ENCODE data around the gene SETDB2. TPM values are rescaled to one million over a fixed set of nuclear protein-coding genes. Genes with fewer than 3 reads are reported as not detected.

Gene SETDB2
- total and polyA plus RNA-seq, 4 donors = 4.7 to 13.3 (median 9.1) TPM

DNA sequence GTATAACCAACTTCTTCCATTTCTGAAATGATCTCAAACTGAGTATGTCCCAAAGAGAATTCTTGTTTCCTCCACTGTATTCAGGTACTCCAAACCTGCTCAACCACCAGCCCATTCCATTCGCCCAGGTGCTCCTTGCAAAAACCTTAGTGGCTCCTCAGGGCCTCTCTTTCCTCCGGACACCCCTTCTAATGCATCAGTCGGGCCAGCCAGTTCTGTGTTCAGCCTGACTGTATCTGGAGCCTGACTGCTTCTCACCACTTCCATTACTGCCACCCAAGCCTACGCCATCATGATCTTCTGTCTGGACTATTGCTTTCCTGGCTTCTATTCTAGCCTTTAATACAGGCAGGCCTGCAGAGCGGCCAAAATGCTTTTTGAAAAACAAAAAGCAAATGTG, 53.2 kb downstream of the SETDB2 start:
- H3K4me3 ChIP-seq (ENCODE audit: low read length in 2 of 2) = no peak overlapping the region
- H3K9me3 ChIP-seq (ENCODE audit: control insufficient read depth, low read length) = no peaks in the 10 kb centered on the region
- H3K4me1 ChIP-seq (ENCODE audit: control insufficient read depth in 1 of 2, insufficient read depth in 2 of 2, low read length in 2 of 2) = no peaks in the 10 kb centered on the region
- DNase-seq (no peak), ATAC-seq (ENCODE audit: low FRiP score) (no peak)
- H3K36me3 ChIP-seq (ENCODE audit: control insufficient read depth in 1 of 2, insufficient read depth in 2 of 2, low read length in 1 of 2) = no peaks in the 10 kb centered on the region
- peak overlapping the region in 1 of 2 donors; percentile 74 for H3K27ac ChIP-seq (ENCODE audit: low read depth in 1 of 2, low read length in 2 of 2)
- WGBS, 2 donors = 65 to 73% methylated on average over 5 of the region's 5 CpGs
- no peaks in the 10 kb centered on the region for H3K27me3 ChIP-seq (ENCODE audit: control insufficient read depth in 1 of 2, insufficient read depth in 2 of 2, low read length in 1 of 2)
- intact Hi-C loops (cut with DNase I) = loop anchor here in 1 of 2 donors (5.0 kb wide), 2 partner anchors 50 to 110 kb away; no protein-coding TSS in a partner anchor

DNA sequence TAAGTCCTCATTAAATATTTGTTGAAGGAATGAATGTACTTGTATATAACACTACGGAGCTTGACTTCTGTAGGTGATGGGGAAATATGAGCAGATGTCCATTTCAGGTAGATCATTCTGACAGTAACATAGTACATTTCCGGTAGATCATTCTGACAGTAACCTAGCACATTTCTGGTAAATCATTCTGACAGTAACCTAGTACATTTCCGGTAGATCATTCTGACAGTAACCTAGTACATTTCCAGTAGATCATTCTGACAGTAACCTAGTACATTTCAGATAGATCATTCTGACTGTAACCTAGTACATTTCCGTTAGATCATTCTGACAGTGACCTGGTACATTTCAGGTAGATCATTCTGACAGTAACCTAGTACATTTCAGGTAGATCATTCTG, 54.1 kb downstream of the SETDB2 start:
- H3K27ac ChIP-seq (ENCODE audit: low read depth in 1 of 2, low read length in 2 of 2) = no peak overlapping the region
- DNase-seq = no peak
- H3K9me3 ChIP-seq (ENCODE audit: control insufficient read depth, low read length) = no peaks in the 10 kb centered on the region
- H3K36me3 ChIP-seq (ENCODE audit: control insufficient read depth in 1 of 2, insufficient read depth in 2 of 2, low read length in 1 of 2) = no peaks in the 10 kb centered on the region
- no peaks in the 10 kb centered on the region for H3K4me1 ChIP-seq (ENCODE audit: control insufficient read depth in 1 of 2, insufficient read depth in 2 of 2, low read length in 2 of 2)
- no peak overlapping the region for H3K4me3 ChIP-seq (ENCODE audit: low read length in 2 of 2)
- ATAC-seq (ENCODE audit: low FRiP score) = no peak
- no peaks in the 10 kb centered on the region for H3K27me3 ChIP-seq (ENCODE audit: control insufficient read depth in 1 of 2, insufficient read depth in 2 of 2, low read length in 1 of 2)
- WGBS, 2 donors = 74 to 80% methylated on average over 4 of the region's 4 CpGs
- intact Hi-C loops (cut with DNase I) = loop anchor here in 1 of 2 donors (5.0 kb wide), 2 partner anchors 51 to 109 kb away; no protein-coding TSS in a partner anchor

DNA sequence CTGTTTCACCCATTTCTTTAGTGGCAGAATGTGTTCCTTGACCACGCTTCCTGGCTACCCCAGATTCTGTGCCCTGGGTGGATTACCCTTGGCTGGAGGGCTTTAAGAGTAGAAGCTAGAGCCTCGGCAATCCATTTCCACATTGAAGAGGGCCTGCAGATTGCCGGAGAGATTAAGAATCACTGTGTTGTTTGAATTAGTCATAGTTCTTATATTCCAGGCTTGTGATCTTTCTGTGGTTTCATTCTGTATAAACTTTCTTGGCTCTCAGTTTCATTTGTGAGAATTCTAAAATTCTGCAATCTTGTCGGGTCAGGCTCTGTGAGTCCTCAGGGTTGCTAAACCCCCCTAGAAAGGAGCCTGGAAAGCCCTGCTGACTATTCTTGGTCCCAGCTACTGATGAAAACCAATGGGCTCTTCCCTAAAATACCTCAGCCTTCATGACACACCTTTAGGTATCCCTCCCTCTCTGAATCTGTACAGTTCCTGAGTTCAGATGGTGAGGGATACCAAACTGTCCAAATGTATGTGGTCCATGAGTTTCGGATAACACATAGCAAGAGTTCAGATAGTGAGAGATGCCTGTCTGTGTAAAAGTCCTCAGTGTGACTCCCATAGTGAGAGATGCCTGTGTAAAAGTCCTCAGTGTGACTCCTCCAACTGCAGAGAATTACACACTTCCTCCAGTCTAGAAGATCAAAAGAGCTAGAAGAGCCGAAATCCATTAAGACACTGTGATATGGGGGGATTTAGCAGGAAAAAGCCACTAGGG, 56.0 kb downstream of the SETDB2 start:
- DNase-seq (no peak), ATAC-seq (ENCODE audit: low FRiP score) (no peak)
- H3K36me3 ChIP-seq (ENCODE audit: control insufficient read depth in 1 of 2, insufficient read depth in 2 of 2, low read length in 1 of 2) = no peaks in the 10 kb centered on the region
- H3K27me3 ChIP-seq (ENCODE audit: control insufficient read depth in 1 of 2, insufficient read depth in 2 of 2, low read length in 1 of 2) = no peaks in the 10 kb centered on the region
- no peak overlapping the region for H3K4me3 ChIP-seq (ENCODE audit: low read length in 2 of 2)
- H3K9me3 ChIP-seq (ENCODE audit: control insufficient read depth, low read length) = no peaks in the 10 kb centered on the region
- no peaks in the 10 kb centered on the region for H3K4me1 ChIP-seq (ENCODE audit: control insufficient read depth in 1 of 2, insufficient read depth in 2 of 2, low read length in 2 of 2)
- intact Hi-C loops (cut with DNase I) = loop anchor here in 1 of 2 donors (5.0 kb wide), 2 partner anchors 53 to 107 kb away; no protein-coding TSS in a partner anchor
- peak overlapping the region in 1 of 2 donors; percentile 67 for H3K27ac ChIP-seq (ENCODE audit: low read depth in 1 of 2, low read length in 2 of 2)
- 37 to 50% methylated on average over 6 of the region's 6 CpGs for WGBS, 2 donors

DNA sequence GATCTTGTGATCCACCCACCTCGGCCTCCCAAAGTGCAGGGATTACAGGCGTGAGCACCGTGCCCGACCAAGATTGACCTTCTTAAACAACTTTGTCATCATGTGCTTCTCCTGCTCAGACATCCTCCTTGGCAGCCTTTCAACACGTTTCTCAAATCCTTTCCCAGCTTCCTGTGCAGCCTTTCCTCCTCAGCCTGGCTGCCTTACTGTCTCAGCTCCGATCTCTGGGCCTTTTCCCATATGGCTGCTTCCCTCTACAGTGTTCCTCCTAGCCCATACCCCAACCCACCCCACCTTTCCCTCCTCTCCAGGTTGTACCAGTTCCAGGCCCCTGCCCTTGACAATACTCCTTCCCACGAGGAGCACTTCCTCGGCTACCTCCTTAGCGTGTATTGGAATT, 58.9 kb downstream of the SETDB2 start:
- H3K27ac ChIP-seq (ENCODE audit: low read depth in 1 of 2, low read length in 2 of 2) = no peak overlapping the region
- H3K36me3 ChIP-seq (ENCODE audit: control insufficient read depth in 1 of 2, insufficient read depth in 2 of 2, low read length in 1 of 2) = no peaks in the 10 kb centered on the region
- H3K27me3 ChIP-seq (ENCODE audit: control insufficient read depth in 1 of 2, insufficient read depth in 2 of 2, low read length in 1 of 2) = no peaks in the 10 kb centered on the region
- DNase-seq (no peak), ATAC-seq (ENCODE audit: low FRiP score) (no peak)
- 74 to 82% methylated on average over 9 of the region's 9 CpGs for WGBS, 2 donors
- no peak overlapping the region for H3K4me3 ChIP-seq (ENCODE audit: low read length in 2 of 2)
- H3K9me3 ChIP-seq (ENCODE audit: control insufficient read depth, low read length) = no peaks in the 10 kb centered on the region
- intact Hi-C loops (cut with DNase I) = no loop called here
- H3K4me1 ChIP-seq (ENCODE audit: control insufficient read depth in 1 of 2, insufficient read depth in 2 of 2, low read length in 2 of 2) = no peaks in the 10 kb centered on the region

DNA sequence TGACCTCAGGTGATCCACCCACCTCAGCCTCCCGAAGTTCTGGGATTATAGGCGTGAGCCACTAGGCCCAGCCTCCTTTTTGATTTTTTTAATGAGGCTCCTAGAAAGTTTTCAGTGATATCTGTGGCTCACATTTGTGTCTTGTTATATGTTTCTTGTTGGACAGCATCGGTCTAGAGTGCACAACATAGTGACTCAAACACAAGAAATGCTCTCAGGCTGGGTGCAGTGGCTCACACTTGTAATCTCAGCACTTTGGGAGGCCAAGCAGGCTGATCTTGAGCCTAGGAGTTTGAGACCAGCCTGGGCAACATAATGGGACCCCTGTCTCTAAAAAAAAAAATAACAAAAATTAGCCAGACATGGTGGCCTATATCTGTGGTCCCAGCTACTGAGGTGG, 59.9 kb downstream of the SETDB2 start:
- 92 to 96% methylated on average over 3 of the region's 3 CpGs for WGBS, 2 donors
- Histone ChIP-seq H3K36me3 (ENCODE audit: control insufficient read depth in 1 of 2, insufficient read depth in 2 of 2, low read length in 1 of 2) (no peaks in the 10 kb centered on the region), H3K27ac (ENCODE audit: low read depth in 1 of 2, low read length in 2 of 2) (no peak overlapping the region), H3K27me3 (ENCODE audit: control insufficient read depth in 1 of 2, insufficient read depth in 2 of 2, low read length in 1 of 2) (no peaks in the 10 kb centered on the region), H3K4me3 (ENCODE audit: low read length in 2 of 2) (no peak overlapping the region), H3K4me1 (ENCODE audit: control insufficient read depth in 1 of 2, insufficient read depth in 2 of 2, low read length in 2 of 2) (no peaks in the 10 kb centered on the region), H3K9me3 (ENCODE audit: control insufficient read depth, low read length) (no peaks in the 10 kb centered on the region)
- ATAC-seq (ENCODE audit: low FRiP score) (no peak), DNase-seq (no peak)
- intact Hi-C loops (cut with DNase I) = no loop called here

DNA sequence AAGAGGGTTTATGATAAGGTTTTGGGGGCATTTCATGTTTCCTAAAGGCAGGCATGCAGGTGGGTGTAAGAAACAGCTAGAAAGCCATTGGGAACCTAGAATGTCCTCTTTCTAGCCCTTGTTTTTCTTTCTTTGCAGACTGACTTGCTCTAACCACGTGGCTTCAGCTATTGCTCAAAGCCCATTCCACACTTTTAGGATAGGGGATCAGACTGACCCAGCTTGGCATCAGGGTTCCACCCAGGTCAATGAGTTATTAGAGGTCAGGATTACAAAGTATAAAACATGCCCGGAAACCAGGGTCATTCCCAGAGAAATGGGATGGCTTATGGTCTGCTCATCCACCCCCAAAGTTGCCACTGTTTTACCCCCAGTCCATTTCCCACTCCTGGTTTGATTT, 68.5 kb downstream of the SETDB2 start:
- Histone ChIP-seq H3K9me3 (ENCODE audit: control insufficient read depth, low read length) (no peaks in the 10 kb centered on the region), H3K4me3 (ENCODE audit: low read length in 2 of 2) (no peak overlapping the region), H3K36me3 (ENCODE audit: control insufficient read depth in 1 of 2, insufficient read depth in 2 of 2, low read length in 1 of 2) (peaks cover 0 to 11% of the 10 kb centered on the region in 2 donors), H3K4me1 (ENCODE audit: control insufficient read depth in 1 of 2, insufficient read depth in 2 of 2, low read length in 2 of 2) (no peaks in the 10 kb centered on the region), H3K27me3 (ENCODE audit: control insufficient read depth in 1 of 2, insufficient read depth in 2 of 2, low read length in 1 of 2) (no peaks in the 10 kb centered on the region), H3K27ac (ENCODE audit: low read depth in 1 of 2, low read length in 2 of 2) (no peak overlapping the region)
- ATAC-seq (ENCODE audit: low FRiP score) (no peak), DNase-seq (no peak)
- 86 to 92% methylated on average over 2 of the region's 2 CpGs for WGBS, 2 donors
- intact Hi-C loops (cut with DNase I) = no loop called here

DNA sequence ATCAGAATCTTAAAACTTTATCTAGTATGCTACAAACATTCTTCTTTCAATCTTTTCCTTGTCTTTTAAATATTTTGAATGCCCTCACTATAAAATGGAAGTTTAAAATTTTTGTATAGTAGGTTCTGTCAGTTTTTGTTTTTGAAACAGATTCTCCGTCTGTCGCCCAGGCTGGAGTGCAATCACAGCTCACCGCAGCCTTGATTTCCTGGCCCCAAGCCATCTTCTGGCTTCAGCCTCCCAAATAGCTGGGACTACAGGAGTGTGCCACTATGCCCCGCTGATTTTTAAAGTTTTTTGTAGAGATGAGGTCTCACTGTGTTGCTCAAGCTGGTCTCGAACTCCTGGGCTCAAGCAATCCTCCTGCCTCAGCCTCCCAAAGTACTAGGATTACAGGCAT, 72.4 kb downstream of the SETDB2 start:
- Histone ChIP-seq H3K27ac (ENCODE audit: low read depth in 1 of 2, low read length in 2 of 2) (no peak overlapping the region), H3K4me3 (ENCODE audit: low read length in 2 of 2) (no peak overlapping the region), H3K4me1 (ENCODE audit: control insufficient read depth in 1 of 2, insufficient read depth in 2 of 2, low read length in 2 of 2) (no peaks in the 10 kb centered on the region), H3K9me3 (ENCODE audit: control insufficient read depth, low read length) (no peaks in the 10 kb centered on the region), H3K27me3 (ENCODE audit: control insufficient read depth in 1 of 2, insufficient read depth in 2 of 2, low read length in 1 of 2) (no peaks in the 10 kb centered on the region), H3K36me3 (ENCODE audit: control insufficient read depth in 1 of 2, insufficient read depth in 2 of 2, low read length in 1 of 2) (peaks cover 0 to 11% of the 10 kb centered on the region in 2 donors)
- WGBS, 2 donors = 21 to 36% methylated on average over 5 of the region's 5 CpGs
- DNase-seq = no peak
- intact Hi-C loops (cut with DNase I) = no loop called here
- no peak for ATAC-seq (ENCODE audit: low FRiP score)

DNA sequence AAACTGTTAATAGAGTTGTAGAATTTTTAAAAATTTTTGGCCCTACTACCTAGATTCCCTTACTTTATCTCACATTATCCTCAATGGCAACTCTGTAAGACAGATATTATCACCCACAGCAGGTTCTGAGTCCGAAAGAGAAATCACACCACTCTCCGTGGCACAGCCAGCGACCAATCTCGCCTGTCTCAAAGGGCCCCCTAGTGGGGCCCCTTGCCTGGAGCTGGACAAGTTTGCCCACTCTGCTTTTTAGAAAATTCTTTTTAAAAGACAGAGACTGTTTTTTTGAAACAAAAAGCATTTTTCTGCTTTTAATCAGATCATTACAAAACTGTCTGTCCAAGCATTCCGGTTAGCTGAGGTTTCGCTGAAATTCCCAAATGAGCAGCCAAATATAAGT, 73.4 kb downstream of the SETDB2 start:
- Histone ChIP-seq H3K4me3 (ENCODE audit: low read length in 2 of 2) (no peak overlapping the region), H3K27ac (ENCODE audit: low read depth in 1 of 2, low read length in 2 of 2) (no peak overlapping the region), H3K36me3 (ENCODE audit: control insufficient read depth in 1 of 2, insufficient read depth in 2 of 2, low read length in 1 of 2) (peaks cover 0 to 11% of the 10 kb centered on the region in 2 donors), H3K4me1 (ENCODE audit: control insufficient read depth in 1 of 2, insufficient read depth in 2 of 2, low read length in 2 of 2) (no peaks in the 10 kb centered on the region), H3K9me3 (ENCODE audit: control insufficient read depth, low read length) (no peaks in the 10 kb centered on the region), H3K27me3 (ENCODE audit: control insufficient read depth in 1 of 2, insufficient read depth in 2 of 2, low read length in 1 of 2) (no peaks in the 10 kb centered on the region)
- DNase-seq = no peak
- WGBS, 2 donors = 86% methylated on average over 6 of the region's 6 CpGs
- intact Hi-C loops (cut with DNase I) = no loop called here
- no peak for ATAC-seq (ENCODE audit: low FRiP score)

DNA sequence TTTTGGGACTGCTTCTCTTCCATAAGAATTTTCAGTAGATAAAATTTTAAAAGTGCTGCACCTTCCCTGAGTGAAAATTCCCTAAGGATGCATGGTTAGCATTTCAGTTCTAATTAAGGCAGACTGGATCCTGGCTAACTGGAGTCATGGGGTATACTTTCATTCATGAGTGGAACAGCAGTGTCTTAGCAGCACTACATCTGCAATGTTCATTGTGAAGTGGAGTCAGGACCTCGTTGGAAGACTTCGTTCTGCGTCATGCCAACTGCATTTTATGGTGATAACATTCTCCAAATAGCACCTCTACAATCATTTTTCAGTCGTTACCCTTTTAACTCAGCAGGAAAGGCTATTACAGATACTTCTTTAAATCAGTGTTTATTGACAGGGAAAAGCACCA, 77.2 kb downstream of the SETDB2 start:
- ATAC-seq (ENCODE audit: low FRiP score) (no peak), DNase-seq (no peak)
- Histone ChIP-seq H3K9me3 (ENCODE audit: control insufficient read depth, low read length) (no peaks in the 10 kb centered on the region), H3K4me1 (ENCODE audit: control insufficient read depth in 1 of 2, insufficient read depth in 2 of 2, low read length in 2 of 2) (no peaks in the 10 kb centered on the region), H3K4me3 (ENCODE audit: low read length in 2 of 2) (no peak overlapping the region), H3K27me3 (ENCODE audit: control insufficient read depth in 1 of 2, insufficient read depth in 2 of 2, low read length in 1 of 2) (no peaks in the 10 kb centered on the region), H3K27ac (ENCODE audit: low read depth in 1 of 2, low read length in 2 of 2) (no peak overlapping the region), H3K36me3 (ENCODE audit: control insufficient read depth in 1 of 2, insufficient read depth in 2 of 2, low read length in 1 of 2) (peaks cover 0 to 7% of the 10 kb centered on the region in 2 donors)
- intact Hi-C loops (cut with DNase I) = no loop called here
- WGBS, 2 donors = 45 to 60% methylated on average over 4 of the region's 4 CpGs

All from aorta (tissue), 5 donors.